Amygdala (tissue), 56 donors: ENCODE results near the gene OSTN.

Source experiments
- DNase-seq, 56 donors: peaks; one replicate each; lab custom pipeline; 2025; lab: John Stamatoyannopoulos, UW

The OSTN gene

DNA sequence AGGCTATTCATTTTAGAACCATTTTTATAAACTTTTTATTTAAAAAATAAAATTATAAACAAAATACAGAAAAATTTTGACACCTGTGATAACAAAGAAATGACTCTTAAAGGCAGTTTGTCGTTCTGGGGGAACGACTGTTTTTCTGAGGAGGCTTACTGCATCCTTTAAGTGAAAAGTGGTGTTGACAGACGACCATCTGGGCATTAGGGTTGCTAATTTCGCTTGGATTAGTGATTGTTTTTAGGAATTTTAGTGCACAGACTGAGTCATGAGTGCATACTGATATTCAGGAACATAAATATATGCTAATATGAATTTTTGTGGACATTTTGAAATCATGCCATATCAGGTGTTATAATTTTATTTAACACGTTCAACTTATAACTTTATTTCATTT, 28.5 kb downstream of the OSTN start:
- no peak for DNase-seq

DNA sequence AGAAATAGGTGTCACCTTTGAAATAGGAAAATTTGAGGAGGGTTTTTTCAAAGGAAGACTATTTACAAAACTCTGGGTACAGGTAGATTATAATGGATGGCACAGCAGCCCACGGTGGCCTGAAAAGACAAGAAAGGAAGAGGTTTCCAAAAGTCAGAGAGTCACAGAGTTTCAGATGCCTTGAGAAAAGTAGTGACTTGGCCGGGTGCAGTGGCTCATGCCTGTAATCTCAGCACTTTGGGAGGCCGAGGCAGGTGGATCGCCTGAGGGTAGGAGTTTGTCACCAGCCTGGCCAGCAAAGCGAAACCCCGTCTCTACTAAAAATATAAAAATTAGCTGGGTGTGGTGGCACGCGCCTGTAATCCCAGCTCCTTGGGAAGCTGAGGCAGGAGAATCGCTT, 35.2 kb downstream of the OSTN start:
- no peak for DNase-seq

GRCh38 chr3:191235331-191236314, 36.6 kb downstream of the OSTN start:
- DNase-seq = no peak

- DNase-seq = no peak
These were observed 37.6 kb downstream of the OSTN start for GRCh38 chr3:191236646-191237045.

DNA sequence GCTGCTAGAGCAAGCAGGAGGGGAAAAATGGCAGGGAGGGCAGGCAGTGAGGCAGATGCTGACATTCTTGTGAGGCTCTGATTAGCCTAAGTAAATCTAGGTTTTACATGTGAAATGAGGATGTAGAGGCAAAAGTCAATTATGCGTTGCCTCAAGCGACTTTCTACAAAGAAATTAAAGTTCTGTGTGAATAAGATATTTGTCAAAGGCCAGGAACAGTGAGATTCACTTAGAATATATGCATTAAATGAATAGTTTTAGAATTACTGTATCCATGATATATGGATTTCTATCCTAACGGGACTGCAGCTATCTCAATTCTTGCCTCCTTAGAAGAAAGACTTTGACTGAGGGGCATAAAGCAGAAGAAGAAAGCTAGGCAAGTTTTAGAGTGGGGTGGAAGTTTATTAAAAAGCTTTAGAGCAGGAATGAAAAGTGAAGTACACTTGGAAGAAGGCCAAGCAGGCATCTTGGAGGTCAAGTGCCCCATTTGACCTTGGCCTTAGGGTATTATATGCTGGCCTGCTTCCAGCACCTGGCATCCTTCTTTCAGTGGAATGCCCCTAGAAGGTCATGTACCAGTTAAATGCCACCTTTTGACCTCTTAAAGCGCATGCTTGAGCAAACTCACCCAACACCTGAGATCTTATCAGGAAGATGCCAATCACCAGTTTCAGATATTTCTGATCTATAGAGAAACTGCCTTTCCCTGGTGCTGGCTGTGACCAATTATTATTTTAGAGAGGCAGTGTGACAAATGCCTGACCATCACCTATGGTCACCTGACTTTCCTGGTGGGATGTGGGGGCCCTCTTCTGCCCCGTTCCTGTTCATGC, 38.2 kb downstream of the OSTN start:
- DNase-seq = no peak

DNA sequence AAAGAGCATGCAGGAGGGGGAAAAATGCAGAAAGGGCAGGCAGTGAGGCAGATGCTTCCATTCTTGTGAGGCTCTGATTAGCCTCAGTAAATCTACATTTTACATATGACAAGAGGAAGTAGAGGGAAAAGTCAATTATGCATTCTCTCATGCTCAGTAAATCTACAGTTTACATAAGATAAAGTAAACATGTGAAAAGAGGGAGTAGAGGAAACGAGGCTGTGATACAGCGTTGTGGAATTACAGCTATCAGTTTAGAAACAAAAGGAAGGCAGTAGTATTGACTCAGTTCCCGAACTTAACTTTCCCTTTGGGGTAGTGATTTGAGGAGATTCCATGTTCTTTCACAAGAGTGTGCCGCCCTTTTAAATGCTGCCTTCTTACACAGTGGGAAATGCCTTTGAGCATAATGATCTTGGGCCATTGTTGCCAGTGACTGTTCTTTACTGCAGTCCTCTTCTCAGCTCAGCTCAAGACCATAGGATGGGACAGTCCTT, 39.3 kb downstream of the OSTN start:
- DNase-seq = no peak

DNA sequence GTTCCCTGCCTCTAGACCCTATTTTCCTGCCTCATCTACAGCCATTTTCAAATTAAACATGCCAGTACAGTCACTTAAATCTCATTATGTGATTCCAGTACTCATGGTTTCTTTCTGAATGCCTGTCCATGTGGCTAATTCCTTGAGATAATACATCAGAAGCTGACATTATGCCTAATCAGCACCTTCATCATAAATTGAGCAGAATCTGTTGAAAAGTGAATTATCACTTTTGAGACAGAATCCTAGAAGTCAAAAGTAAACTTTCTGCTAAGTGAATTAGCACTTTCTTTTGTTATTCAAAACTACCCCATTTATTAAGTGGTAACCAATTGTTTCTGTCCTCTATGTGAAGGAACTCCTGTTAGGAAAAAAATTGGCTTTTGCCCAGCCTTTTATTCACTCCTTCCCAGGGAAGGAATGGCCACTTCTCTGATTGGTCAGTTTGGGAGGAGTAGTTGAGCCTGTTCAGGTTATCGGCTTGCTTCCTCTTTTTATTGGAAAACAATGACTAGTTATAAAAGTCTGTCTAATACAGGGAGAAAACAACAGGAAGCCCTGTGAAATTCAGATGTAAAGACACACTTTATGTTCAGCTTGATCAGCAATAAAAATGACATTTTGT, 40.5 kb downstream of the OSTN start:
- no peak for DNase-seq

- DNase-seq = peak in 1 of 56 donors; percentile 7
These were observed 41.4 kb downstream of the OSTN start for GRCh38 chr3:191240486-191240885.

DNA sequence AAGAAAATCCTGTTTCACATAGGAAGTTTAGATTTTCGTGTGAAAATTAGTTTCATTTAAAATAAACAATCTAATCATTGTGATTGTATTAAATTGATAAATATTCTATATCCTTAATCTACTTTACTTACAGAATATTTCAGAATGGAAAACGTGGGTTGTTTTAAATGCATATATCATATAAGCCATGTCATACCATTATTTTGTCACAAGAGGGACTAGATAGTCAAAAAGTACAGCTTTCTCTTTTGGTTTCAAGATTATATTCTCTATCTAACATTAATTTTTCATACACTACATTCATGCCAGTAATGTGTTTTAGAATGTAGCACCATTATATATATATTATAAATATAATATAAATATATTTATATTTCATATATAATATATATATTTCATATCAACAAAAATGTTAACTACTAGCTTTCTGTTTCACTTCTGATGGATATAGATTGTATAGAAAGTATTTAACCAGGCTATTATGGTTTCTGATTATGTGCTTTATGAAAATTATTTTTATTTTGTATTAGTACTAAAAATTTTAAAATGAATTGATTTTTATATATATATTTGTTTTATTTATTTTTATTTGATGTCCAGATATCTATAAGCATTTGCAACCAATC, 45.3 kb downstream of the OSTN start:
- no peak for DNase-seq

DNA sequence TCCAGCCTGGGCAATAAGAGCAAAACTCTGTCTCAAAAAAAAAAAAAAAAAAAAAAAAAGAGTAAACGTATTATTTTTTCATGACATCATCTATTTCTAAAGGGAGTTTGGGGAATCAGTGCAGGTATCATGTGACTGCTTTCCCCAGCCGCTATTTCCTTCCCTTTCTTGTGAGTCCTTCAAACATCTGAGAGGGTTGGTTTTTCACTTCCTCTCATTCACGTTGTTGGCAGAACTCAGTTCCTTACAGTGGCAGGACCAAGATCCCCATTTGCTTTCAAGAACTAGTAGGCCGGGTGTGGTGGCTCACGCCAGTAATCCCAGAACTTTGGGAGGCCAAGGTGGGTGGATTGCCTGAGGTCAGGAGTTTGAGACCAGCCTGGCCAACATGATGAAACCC, 47.0 kb downstream of the OSTN start:
- peak in 4 of 56 donors; percentile 11 to 46 (median 32) for DNase-seq

DNA sequence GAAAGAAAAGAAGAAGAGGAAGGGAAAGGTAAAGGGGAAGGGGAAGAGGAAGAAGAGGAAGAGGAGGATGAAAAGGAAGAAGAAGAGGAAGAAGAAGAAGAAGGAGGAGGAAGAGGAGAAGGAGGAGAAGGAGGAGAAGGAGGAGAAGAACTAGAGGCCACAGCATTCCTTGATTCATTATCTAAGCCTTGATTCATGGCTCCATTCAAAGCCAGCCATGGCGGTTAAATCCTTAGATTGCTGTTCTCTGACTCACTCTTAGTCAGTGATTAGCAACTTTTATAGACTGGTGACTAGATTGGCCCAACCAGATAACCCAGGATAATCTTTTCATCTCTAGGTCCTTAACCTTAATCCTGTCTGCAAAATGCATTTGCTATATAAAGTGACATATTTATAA, 47.6 kb downstream of the OSTN start:
- DNase-seq = no peak

DNA sequence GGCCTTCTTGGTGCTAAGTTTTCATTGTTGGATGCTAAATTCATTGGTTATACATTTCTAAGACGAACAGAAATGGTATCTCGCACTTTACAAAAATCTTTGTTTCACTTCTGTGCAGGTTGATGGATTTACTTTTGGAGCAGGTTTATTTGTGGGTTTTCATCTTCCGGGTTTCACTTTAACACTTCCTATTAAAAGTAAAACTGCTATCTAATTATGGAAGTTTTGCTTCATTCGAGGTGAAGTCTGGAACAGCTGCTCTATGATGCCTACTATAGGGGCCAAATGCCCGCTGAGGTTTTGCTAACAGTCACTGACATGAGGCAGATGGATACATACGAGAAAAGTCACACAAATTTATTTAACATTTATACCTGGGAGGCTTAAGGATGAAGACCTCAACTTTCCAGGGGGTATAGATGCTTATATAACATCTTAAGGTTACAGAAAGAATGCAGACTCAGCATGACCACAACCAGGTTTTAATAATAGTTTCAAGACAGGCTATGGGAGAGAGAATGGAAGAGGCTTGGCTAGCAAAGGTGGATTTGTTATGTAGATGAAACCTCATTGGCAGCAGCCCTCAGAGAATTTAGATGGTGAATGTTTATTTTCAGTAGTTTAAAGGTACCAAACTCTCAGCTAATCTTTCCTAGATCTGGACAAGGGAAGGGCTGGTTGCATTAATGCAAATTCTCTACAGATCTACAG, 54.2 kb downstream of the OSTN start:
- DNase-seq = no peak

GRCh38 chr3:191254098-191254873, 55.2 kb downstream of the OSTN start:
- no peak for DNase-seq

DNA sequence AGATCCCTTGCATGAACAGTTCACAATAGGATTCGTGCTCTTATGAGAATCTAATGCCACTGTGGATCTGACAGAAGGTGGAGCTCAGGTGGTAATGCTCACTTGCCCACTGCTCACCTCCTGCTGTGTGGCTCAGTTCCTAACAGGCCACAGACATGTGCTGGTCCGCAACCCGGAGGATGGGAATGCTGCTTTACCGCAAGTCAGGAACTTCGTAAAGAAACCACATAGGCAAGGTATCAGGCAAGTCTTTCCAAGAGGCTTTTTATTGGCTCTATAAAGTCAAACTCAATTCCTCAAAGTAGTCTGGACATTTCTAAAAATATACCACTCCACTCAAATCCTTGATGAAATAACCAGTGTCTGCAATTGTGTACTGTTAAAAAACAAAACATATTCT, 56.1 kb downstream of the OSTN start:
- no peak for DNase-seq

- DNase-seq = no peak
These were observed 57.4 kb downstream of the OSTN start for GRCh38 chr3:191256405-191256804.

DNA sequence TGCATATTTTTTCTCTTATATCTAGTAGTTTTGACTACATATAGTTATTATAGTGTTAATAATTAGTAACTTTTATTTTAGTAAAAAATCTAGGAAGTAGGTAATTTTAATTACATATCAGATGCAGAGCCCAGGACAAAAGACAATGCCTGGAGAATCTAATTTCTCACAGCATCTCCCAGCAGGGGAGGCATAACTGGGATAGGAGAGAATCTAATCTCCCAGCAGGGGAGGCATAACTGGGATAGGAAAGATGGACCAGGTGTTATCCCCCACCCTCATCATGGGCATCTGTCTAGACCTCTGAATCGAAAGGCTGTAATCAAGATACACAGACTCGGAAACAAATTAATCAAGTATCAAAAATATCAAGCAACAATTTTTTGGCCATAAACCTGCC, 58.2 kb downstream of the OSTN start:
- DNase-seq = no peak

DNA sequence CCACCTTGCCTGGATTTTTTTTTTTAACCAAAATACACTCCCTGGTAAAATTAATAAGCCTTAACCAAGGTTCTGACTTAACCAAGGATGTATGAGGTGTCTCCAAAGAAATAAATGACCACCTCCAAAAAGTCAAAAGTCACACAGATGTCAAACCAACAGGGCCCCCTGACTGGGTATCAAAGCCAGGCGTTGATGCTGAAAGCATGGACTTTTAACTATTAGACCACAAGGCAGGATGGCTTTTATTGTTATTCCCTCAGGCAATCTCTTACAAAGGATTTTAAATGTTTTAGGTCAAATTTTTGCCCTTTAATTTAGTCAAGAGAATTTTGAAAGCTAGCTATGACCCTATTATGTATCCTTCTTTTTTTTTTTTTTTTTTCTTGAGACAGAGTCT, 60.4 kb downstream of the OSTN start:
- no peak for DNase-seq

- DNase-seq = no peak
These were observed 61.6 kb downstream of the OSTN start for GRCh38 chr3:191260431-191261303.
